Measurements from ENCODE around the gene CDKN1B.

CDKN1B gene

DNA sequence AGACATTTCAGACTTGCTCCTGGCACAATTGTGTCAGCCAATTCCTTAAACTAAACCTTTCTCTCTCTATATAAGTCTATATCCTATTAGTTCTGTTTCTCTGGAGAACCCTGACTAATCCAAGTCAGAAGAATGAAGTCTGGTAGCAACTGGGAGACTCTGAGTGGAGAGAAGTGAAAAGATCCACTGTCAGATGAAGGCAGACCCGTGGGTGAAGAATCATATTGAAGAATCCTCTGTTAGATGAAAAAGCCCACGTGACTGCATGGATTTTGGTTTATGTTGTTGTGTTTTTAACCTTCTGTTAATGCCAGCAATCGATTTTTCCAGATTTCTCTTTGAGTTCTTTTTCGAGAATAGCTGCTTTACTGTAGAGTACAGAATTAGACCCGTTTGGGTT is 38.8 kb downstream of the CDKN1B start:
- no peak for TF ChIP-seq EZH2phosphoT487 (IDR thresholded peaks at IDR 0.05; ENCODE audit: borderline replicate concordance)
- TF ChIP-seq, protein P1, sequence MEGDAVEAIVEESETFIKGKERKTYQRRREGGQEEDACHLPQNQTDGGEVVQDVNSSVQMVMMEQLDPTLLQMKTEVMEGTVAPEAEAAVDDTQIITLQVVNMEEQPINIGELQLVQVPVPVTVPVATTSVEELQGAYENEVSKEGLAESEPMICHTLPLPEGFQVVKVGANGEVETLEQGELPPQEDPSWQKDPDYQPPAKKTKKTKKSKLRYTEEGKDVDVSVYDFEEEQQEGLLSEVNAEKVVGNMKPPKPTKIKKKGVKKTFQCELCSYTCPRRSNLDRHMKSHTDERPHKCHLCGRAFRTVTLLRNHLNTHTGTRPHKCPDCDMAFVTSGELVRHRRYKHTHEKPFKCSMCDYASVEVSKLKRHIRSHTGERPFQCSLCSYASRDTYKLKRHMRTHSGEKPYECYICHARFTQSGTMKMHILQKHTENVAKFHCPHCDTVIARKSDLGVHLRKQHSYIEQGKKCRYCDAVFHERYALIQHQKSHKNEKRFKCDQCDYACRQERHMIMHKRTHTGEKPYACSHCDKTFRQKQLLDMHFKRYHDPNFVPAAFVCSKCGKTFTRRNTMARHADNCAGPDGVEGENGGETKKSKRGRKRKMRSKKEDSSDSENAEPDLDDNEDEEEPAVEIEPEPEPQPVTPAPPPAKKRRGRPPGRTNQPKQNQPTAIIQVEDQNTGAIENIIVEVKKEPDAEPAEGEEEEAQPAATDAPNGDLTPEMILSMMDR (conservative IDR thresholded peaks at IDR 0.05; ENCODE audit: low read length): no peak
- H3K9me2 ChIP-seq (replicated peaks; ENCODE audit: low read depth, low read length): no peaks in the 10 kb centered on the region
- H4K20me1 ChIP-seq (ENCODE audit: insufficient read depth, low read length, poor library complexity, severe bottlenecking): no peaks in the 10 kb centered on the region
- H2AFZ ChIP-seq (ENCODE audit: low read length): no peak overlapping the region
- H3K4me3 ChIP-seq (ENCODE audit: low read length, poor library complexity, severe bottlenecking): no peak overlapping the region
- H3K36me3 ChIP-seq (ENCODE audit: insufficient read depth, low read length): no peaks in the 10 kb centered on the region
- no peak overlapping the region for H3K9ac ChIP-seq (ENCODE audit: low read depth, low read length, poor library complexity, severe bottlenecking)
- H3K4me1 ChIP-seq (ENCODE audit: insufficient read depth, low read length, poor library complexity, severe bottlenecking): no peaks in the 10 kb centered on the region
- H3K27me3 ChIP-seq (ENCODE audit: insufficient read depth, low read length, poor library complexity, severe bottlenecking): no peaks in the 10 kb centered on the region
- no peaks in the 10 kb centered on the region for H3K79me2 ChIP-seq (ENCODE audit: insufficient read depth, low read length)
- H3K9me3 ChIP-seq (ENCODE audit: insufficient read depth, low read depth, low read length): no peaks in the 10 kb centered on the region
- no peak overlapping the region for H3K4me2 ChIP-seq (ENCODE audit: low read depth, low read length, poor library complexity, severe bottlenecking)
- H3F3A ChIP-seq (ENCODE audit: low read depth): no peaks in the 10 kb centered on the region

DNA sequence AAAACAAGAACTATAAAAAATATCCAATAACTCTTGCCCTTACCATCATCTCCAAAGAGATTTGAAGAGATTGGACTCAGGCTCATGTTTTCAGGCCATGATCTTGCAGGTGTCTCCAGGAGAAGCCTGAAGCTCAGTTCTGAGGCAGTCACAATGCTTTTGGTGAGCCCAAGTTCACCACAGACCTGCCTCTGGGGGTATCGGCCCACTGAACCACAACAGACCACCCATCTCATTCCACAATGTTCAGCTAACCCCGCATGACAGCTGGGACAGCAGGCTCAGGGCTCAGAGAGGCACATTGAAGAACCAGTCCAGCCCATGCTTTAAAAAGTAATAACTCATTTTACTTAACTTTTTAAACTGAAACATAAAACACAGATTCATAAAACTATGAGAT is 40.0 kb downstream of the CDKN1B start:
- H3F3A ChIP-seq (ENCODE audit: low read depth): no peaks in the 10 kb centered on the region
- H3K4me2 ChIP-seq (ENCODE audit: low read depth, low read length, poor library complexity, severe bottlenecking): no peak overlapping the region
- H3K79me2 ChIP-seq (ENCODE audit: insufficient read depth, low read length): no peaks in the 10 kb centered on the region
- H3K36me3 ChIP-seq (ENCODE audit: insufficient read depth, low read length): no peaks in the 10 kb centered on the region
- no peaks in the 10 kb centered on the region for H4K20me1 ChIP-seq (ENCODE audit: insufficient read depth, low read length, poor library complexity, severe bottlenecking)
- H3K9me2 ChIP-seq (replicated peaks; ENCODE audit: low read depth, low read length): no peaks in the 10 kb centered on the region
- no peaks in the 10 kb centered on the region for H3K27me3 ChIP-seq (ENCODE audit: insufficient read depth, low read length, poor library complexity, severe bottlenecking)
- H3K4me1 ChIP-seq (ENCODE audit: insufficient read depth, low read length, poor library complexity, severe bottlenecking): no peaks in the 10 kb centered on the region
- H3K4me3 ChIP-seq (ENCODE audit: low read length, poor library complexity, severe bottlenecking): no peak overlapping the region
- no peaks in the 10 kb centered on the region for H3K9me3 ChIP-seq (ENCODE audit: insufficient read depth, low read depth, low read length)
- H2AFZ ChIP-seq (ENCODE audit: low read length): no peak overlapping the region
- TF ChIP-seq, protein P1 (conservative IDR thresholded peaks at IDR 0.05; ENCODE audit: low read length): no peak
- no peak for TF ChIP-seq EZH2phosphoT487 (IDR thresholded peaks at IDR 0.05; ENCODE audit: borderline replicate concordance)
- no peak overlapping the region for H3K9ac ChIP-seq (ENCODE audit: low read depth, low read length, poor library complexity, severe bottlenecking)

DNA sequence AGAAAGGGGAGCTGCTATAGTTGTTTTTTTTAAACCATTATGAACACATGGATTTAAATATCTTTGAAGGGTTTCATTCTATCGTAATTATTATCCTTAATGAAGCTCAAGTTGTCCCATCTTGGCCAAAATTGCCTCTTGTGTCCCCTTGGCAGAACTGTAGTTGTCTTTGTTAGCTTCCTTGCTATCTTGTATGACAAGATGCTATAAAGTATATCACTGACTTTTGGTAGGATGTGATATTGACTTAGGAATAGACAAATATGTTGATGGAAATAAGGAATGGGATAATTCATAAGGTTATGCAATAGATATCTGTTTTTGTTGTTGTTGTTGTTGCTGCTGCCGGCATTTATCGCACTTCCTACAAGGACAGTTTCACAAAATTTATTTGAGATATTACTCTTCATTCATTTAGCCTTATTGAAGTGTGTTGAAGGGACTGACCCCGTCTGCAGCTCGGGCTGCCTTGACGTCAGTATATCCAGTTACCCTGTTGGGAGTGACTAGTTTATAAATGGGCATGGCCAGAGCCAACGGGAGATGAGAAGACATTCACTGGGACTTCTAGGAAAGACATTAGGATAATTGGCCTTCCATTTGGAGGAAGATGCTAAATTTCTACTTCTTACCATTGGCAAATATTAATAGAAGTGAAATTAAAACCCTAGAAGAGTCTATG is 42.2 kb downstream of the CDKN1B start:
- TF ChIP-seq, protein P1 (conservative IDR thresholded peaks at IDR 0.05; ENCODE audit: low read length): no peak
- TF ChIP-seq EZH2phosphoT487 (IDR thresholded peaks at IDR 0.05; ENCODE audit: borderline replicate concordance): no peak
- H3K4me3 ChIP-seq (ENCODE audit: low read length, poor library complexity, severe bottlenecking): no peak overlapping the region

More for the DNA sequence above, 42.2 kb downstream of the CDKN1B start:
- Histone ChIP-seq H3K36me3 (ENCODE audit: insufficient read depth, low read length) (no peaks in the 10 kb centered on the region), H3K4me2 (ENCODE audit: low read depth, low read length, poor library complexity, severe bottlenecking) (no peak overlapping the region), H3K27me3 (ENCODE audit: insufficient read depth, low read length, poor library complexity, severe bottlenecking) (no peaks in the 10 kb centered on the region), H3K4me1 (ENCODE audit: insufficient read depth, low read length, poor library complexity, severe bottlenecking) (no peaks in the 10 kb centered on the region), H3F3A (ENCODE audit: low read depth) (no peaks in the 10 kb centered on the region), H3K79me2 (ENCODE audit: insufficient read depth, low read length) (no peaks in the 10 kb centered on the region), H4K20me1 (ENCODE audit: insufficient read depth, low read length, poor library complexity, severe bottlenecking) (no peaks in the 10 kb centered on the region), H3K9me2 (replicated peaks; ENCODE audit: low read depth, low read length) (no peaks in the 10 kb centered on the region), H3K9ac (ENCODE audit: low read depth, low read length, poor library complexity, severe bottlenecking) (no peak overlapping the region), H2AFZ (ENCODE audit: low read length) (no peak overlapping the region), H3K9me3 (ENCODE audit: insufficient read depth, low read depth, low read length) (no peaks in the 10 kb centered on the region)
